Gastroesophageal sphincter (tissue), 3 donors: Measurements from ENCODE around the gene CRIP2.

ENCODE experiments used
- CTCF ChIP-seq, 4 experiments: fragments of 200-600 bp in 2 of 4; fragments of 450-650 bp in 2 of 4; sonication (generic) in 1 of 4; IDR thresholded peaks; one replicate each; pipeline ENCODE4 v1.5.1; 2017 to 2019; ENCODE audit warnings: antibody characterized with exemption in 4 of 4, mild to moderate bottlenecking in 2 of 4, moderate library complexity in 2 of 4
- EP300 ChIP-seq: sonication (generic); formaldehyde crosslinking; IDR thresholded peaks from one replicate; pipeline ENCODE4 v1.6.1; 2017; ENCODE audit warnings: antibody characterized with exemption, mild to moderate bottlenecking
- POLR2A ChIP-seq, 2 donors: fragments of 450-650 bp; IDR thresholded peaks; one replicate each; pipeline ENCODE4 v1.6.1; 2017; ENCODE audit warnings: antibody characterized with exemption in 2 of 2, mild to moderate bottlenecking in 2 of 2, moderate library complexity in 1 of 2

- TF ChIP-seq CTCF (IDR thresholded peaks at IDR 0.05) (no peak), POLR2A (IDR thresholded peaks at IDR 0.05) (no peak), EP300 (no peak)
These were observed 23.2 kb downstream of the CRIP2 start for GRCh38 chr14:105497671-105498429.
